Large intestine (tissue), 3 donors: ENCODE measurements around the gene PTPRC. TPM values are rescaled to one million over a fixed set of nuclear protein-coding genes. Genes with fewer than 3 reads are reported as not detected.
A peak's percentile ranks its signal among the peaks of the same experiment; 100 is the strongest.

Experiments used
- DNase-seq, 2 donors: peaks; one replicate each; pipeline versions ENCODE4 v3.0.0 to v3.0.0-alpha.2; 2013
- H3K27ac ChIP-seq: one replicate; pipeline ENCODE4 v1.5.1; 2013; ENCODE audit warnings: low read length
- H3K27me3 ChIP-seq: 2 replicates; pipeline ENCODE4 v1.6.1; 2013; ENCODE audit warnings: low read length; ENCODE audit not compliant: control insufficient read depth, insufficient read depth
- H3K36me3 ChIP-seq: 2 replicates; pipeline ENCODE4 v1.6.1; 2013; ENCODE audit warnings: low read length; ENCODE audit not compliant: control insufficient read depth, insufficient read depth
- H3K4me1 ChIP-seq: one replicate; pipeline ENCODE4 v1.6.1; 2013; ENCODE audit warnings: low read length; ENCODE audit not compliant: control insufficient read depth, insufficient read depth
- H3K4me3 ChIP-seq: one replicate; pipeline ENCODE4 v1.5.1; 2013; ENCODE audit warnings: low read length
- H3K9me3 ChIP-seq: one replicate; pipeline ENCODE4 v1.6.1; 2013; ENCODE audit warnings: mild to moderate bottlenecking, low read depth, low read length, moderate library complexity; ENCODE audit not compliant: control insufficient read depth
- WGBS: methylation state at CpG from one replicate; pipeline ENCODE4 v1.1.5; 2013; ENCODE audit warnings: low lambda C conversion rate; ENCODE audit not compliant: insufficient coverage; 5-methylcytosine and 5-hydroxymethylcytosine counted together
- polyA plus RNA-seq: library from polyadenylated mRNA; unstranded; fragments of 120-200 nt; gene quantifications from one replicate; pipeline ENCODE4 v1.2.1, GENCODE V29; 2013

PTPRC gene
- polyA plus RNA-seq, 1 donor, result 18.9 TPM

DNA sequence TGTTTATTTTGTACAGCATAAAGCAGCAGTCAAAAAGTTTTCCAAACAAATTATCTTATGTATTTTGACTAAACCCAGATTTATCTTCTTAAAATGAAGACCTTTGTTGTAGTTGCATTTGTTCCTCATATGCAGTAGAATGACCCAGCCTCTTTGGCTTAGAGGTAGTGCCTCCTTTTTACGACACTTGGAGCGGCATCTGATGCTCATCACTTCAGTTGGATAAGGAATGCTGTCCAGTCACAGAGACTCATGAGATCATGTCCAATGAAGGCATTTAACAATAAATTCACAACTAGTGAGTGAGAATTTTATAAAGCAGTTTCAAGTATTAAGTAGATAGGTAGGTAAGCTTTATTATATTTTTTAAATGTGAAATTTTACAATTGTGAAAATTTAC lies 35.2 kb downstream of the PTPRC start:
- Histone ChIP-seq H3K27me3 (no peaks in the 10 kb centered on the region), H3K4me3 (no peak overlapping the region), H3K36me3 (no peaks in the 10 kb centered on the region), H3K9me3 (no peaks in the 10 kb centered on the region), H3K4me1 (no peaks in the 10 kb centered on the region), H3K27ac (no peak overlapping the region)
- no CpG with 5 or more reads among the region's 2 CpGs for WGBS
- DNase-seq, result no peak

DNA sequence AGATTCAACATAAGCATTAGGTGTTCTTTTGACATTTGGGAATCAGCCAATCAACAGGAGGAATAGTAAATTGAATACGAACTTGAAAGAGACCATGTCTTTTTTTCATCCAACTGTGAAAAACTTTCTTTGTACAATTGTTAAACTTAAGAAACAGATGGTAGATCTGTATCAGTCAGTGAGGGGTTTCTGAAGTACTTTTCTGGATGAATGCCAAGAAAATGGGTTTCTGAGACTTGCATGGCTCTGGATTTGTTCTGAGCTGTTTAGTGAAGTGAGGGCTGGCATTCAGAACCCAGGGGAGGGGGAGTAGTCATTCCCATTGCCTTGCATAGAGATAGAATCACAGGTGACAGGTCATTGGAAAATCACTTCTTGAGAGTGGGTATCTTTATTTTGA lies 37.4 kb downstream of the PTPRC start:
- WGBS, result 88% methylated on average over 1 of the region's 1 CpG
- H3K27ac ChIP-seq, result no peak overlapping the region
- H3K27me3 ChIP-seq, result no peaks in the 10 kb centered on the region
- no peak overlapping the region for H3K4me3 ChIP-seq
- H3K9me3 ChIP-seq, result peaks cover 3% of the 10 kb centered on the region
- H3K36me3 ChIP-seq, result no peaks in the 10 kb centered on the region
- no peaks in the 10 kb centered on the region for H3K4me1 ChIP-seq
- no peak for DNase-seq

GRCh38 chr1:198677027-198677426 lies 38.2 kb downstream of the PTPRC start:
- no peaks in the 10 kb centered on the region for H3K36me3 ChIP-seq
- no peak overlapping the region for H3K27ac ChIP-seq
- H3K4me3 ChIP-seq, result no peak overlapping the region
- no peak for DNase-seq
- no peaks in the 10 kb centered on the region for H3K4me1 ChIP-seq
- 80% methylated on average over 1 of the region's 1 CpG for WGBS
- no peaks in the 10 kb centered on the region for H3K27me3 ChIP-seq
- H3K9me3 ChIP-seq, result peaks cover 3% of the 10 kb centered on the region

DNA sequence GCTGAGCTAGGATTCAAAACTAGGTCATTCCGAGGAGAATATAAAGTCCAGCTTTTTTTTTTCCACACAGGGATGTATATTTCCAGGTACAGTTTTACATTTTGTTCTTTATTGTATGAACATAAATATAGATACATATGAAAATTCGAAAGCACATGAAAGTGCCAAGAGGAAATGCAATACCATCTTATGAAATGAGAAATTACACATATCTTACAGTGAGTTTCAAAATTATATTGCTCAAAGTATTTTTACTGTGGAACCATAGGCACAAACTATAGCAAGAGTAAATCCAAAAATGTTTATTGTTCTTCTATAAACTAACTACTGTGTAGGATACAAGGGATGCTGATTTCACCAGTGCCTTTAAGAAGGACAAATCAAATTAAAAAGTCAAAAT lies 39.0 kb downstream of the PTPRC start:
- no peak overlapping the region for H3K4me3 ChIP-seq
- no peaks in the 10 kb centered on the region for H3K36me3 ChIP-seq
- no peaks in the 10 kb centered on the region for H3K4me1 ChIP-seq
- no peaks in the 10 kb centered on the region for H3K27me3 ChIP-seq
- H3K9me3 ChIP-seq, result peaks cover 3% of the 10 kb centered on the region
- WGBS, result no CpG with 5 or more reads among the region's 2 CpGs
- no peak overlapping the region for H3K27ac ChIP-seq
- no peak for DNase-seq

GRCh38 chr1:198678301-198678836 lies 39.5 kb downstream of the PTPRC start:
- Histone ChIP-seq H3K36me3 (no peaks in the 10 kb centered on the region), H3K4me3 (no peak overlapping the region), H3K9me3 (peaks cover 3% of the 10 kb centered on the region), H3K27ac (no peak overlapping the region), H3K4me1 (no peaks in the 10 kb centered on the region), H3K27me3 (no peaks in the 10 kb centered on the region)
- 83% methylated on average over 4 of the region's 8 CpGs for WGBS
- DNase-seq, result no peak

- no peaks in the 10 kb centered on the region for H3K27me3 ChIP-seq
- H3K4me3 ChIP-seq, result no peak overlapping the region
- WGBS, result no CpG with 5 or more reads among the region's 12 CpGs
- no peaks in the 10 kb centered on the region for H3K4me1 ChIP-seq
- H3K36me3 ChIP-seq, result no peaks in the 10 kb centered on the region
- peaks cover 3% of the 10 kb centered on the region for H3K9me3 ChIP-seq
- no peak overlapping the region for H3K27ac ChIP-seq
- no peak for DNase-seq
Observed at GRCh38 chr1:198678901-198679329, 40.1 kb downstream of the PTPRC start.

DNA sequence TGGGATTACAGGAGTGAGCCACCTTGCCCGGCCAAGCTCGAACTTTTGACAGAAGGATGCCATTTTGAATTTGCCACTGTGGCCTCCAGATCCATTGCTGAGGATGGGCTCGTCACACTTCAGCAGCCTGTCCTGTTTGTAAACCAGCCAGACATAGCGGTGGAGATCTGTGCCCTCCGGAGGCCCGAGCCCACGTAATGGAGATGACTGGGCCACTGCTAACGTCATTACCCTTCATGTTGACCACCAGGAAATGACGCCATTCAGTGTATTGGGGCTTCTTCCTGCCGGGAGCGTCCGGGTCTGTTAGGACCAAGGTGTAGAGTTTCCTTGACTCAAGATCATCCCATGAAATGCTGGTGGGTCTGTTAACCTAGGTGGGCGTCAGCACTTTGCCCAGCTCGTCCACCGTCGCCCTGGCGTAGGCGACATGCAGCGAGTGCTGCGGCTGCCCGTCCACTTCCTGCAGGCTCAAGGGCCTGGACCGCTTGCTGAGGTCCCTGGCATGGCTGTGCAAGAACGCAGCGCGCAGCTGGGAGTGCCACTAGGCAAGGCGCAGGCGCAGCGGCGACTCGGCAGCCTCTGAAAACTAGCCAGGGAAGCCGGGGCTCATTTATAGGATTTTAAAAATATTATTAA lies 40.8 kb downstream of the PTPRC start:
- no CpG with 5 or more reads among the region's 31 CpGs for WGBS
- Histone ChIP-seq H3K27ac (no peak overlapping the region), H3K27me3 (no peaks in the 10 kb centered on the region), H3K4me1 (no peaks in the 10 kb centered on the region), H3K9me3 (peaks cover 3% of the 10 kb centered on the region), H3K36me3 (no peaks in the 10 kb centered on the region), H3K4me3 (no peak overlapping the region)
- DNase-seq, result no peak

DNA sequence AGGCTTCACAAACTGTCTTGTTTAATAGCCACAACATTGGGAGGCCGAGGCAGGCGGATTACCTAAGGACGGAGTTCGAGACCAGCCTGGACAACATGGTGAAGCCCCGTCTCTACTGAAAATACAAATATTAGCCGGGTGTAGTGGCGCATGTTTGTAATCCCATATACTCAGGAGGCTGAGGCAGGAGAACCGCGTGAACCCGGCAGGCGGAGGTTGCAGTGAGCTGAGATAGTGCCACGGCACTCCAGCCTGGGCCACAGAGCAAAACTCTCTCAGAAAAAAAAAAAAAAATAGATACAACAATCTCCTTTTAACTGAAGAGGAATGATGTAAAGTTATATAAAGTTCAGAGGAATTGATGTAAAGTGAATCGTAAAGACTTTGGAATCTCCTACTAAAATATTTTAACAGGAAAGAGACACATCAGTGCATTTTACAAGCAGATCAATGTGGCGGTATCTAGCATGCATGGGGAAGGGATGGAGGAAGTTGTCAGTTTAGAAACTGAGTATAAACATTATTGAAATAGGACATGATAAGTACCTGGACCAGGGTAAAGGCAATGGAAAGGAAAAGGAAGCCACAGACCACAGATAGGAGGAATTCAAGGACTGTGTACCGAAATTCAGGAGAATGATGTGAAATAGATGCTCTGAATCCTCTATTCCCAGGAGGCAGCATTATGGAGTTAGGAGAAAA lies 41.5 kb downstream of the PTPRC start:
- no peak overlapping the region for H3K4me3 ChIP-seq
- H3K36me3 ChIP-seq, result no peaks in the 10 kb centered on the region
- H3K27ac ChIP-seq, result no peak overlapping the region
- DNase-seq, result no peak
- H3K27me3 ChIP-seq, result no peaks in the 10 kb centered on the region
- peaks cover 3% of the 10 kb centered on the region for H3K9me3 ChIP-seq
- WGBS, result 80% methylated on average over 1 of the region's 15 CpGs
- no peaks in the 10 kb centered on the region for H3K4me1 ChIP-seq

- 40% methylated on average over 1 of the region's 1 CpG for WGBS
- Histone ChIP-seq H3K4me3 (no peak overlapping the region), H3K27me3 (no peaks in the 10 kb centered on the region), H3K27ac (no peak overlapping the region), H3K9me3 (peaks cover 3% of the 10 kb centered on the region), H3K36me3 (no peaks in the 10 kb centered on the region), H3K4me1 (no peaks in the 10 kb centered on the region)
- no peak for DNase-seq
Observed at GRCh38 chr1:198681252-198681651, 42.4 kb downstream of the PTPRC start.

- H3K27ac ChIP-seq, result no peak overlapping the region
- H3K27me3 ChIP-seq, result no peaks in the 10 kb centered on the region
- peaks cover 3% of the 10 kb centered on the region for H3K9me3 ChIP-seq
- WGBS, result 0% methylated on average over 2 of the region's 7 CpGs
- H3K4me1 ChIP-seq, result no peaks in the 10 kb centered on the region
- H3K36me3 ChIP-seq, result no peaks in the 10 kb centered on the region
- peak; percentile 28 to 49 for DNase-seq
- no peak overlapping the region for H3K4me3 ChIP-seq
Observed at GRCh38 chr1:198681831-198682759, 43.3 kb downstream of the PTPRC start.
